Measurements from ENCODE around the gene NRBP1.
A peak's percentile ranks its signal among the peaks of the same experiment; 100 is the strongest.

The NRBP1 gene

DNA sequence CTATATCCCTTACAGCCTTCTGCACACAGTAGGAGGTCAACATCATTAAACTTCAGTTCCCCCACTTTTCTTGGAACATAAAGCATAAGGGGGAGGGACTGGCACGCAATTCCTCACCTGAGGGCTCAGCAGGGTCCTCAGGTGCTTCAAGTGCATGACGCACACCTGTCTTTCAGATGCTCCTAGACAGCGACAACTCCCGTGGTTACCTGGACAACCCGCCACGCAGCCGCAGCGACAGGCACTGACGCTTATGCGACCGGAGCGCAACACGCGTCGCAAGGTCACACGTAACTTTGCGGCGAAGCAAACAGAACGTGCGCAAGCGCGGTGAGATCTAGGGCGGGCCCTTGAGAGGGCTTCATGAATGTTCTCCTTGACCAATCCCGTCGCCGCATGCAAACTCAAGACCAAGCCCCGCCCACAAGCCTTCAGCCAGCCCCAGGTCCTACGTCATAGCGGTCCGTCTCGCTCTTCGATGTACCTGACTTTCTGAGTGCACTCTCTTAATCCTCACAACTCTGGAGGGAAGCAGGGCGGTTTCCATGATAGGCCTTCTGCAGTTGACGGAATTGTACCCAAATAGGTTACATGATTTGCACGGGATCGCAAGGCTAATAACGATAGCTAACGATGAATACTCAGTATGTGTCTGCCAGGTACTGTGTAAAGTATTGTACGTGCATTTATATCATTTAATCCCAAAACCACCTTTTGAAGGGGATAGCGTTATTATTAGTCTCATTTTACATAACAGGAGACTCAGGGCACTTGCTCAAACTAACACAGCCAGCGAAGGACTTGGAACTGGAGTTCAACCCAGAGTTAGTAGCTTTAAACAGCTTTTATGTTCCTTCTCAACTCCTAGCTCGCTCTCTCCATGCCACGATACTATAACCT lies 61.3 kb downstream of the NRBP1 start, which contains the start of gene IFT172:
Gene IFT172, minus strand, starts transcription at position 246 of the 900 bp plus-strand sequence. Its CDS starts 90 bp downstream, at position 156.
- H3K4me3 ChIP-seq (ENCODE audit: low read depth, low read length), result peak within 1 kb of the TSS; percentile 97
- peak; percentile 88 for DNase-seq (ENCODE audit: low read depth, low spot score)
- POLR2A ChIA-PET, result interaction anchor here (0.8 kb wide), 1 partner anchor 149 kb away, joined by 3 read pairs; no protein-coding TSS in a partner anchor
- TF ChIP-seq, protein P1, sequence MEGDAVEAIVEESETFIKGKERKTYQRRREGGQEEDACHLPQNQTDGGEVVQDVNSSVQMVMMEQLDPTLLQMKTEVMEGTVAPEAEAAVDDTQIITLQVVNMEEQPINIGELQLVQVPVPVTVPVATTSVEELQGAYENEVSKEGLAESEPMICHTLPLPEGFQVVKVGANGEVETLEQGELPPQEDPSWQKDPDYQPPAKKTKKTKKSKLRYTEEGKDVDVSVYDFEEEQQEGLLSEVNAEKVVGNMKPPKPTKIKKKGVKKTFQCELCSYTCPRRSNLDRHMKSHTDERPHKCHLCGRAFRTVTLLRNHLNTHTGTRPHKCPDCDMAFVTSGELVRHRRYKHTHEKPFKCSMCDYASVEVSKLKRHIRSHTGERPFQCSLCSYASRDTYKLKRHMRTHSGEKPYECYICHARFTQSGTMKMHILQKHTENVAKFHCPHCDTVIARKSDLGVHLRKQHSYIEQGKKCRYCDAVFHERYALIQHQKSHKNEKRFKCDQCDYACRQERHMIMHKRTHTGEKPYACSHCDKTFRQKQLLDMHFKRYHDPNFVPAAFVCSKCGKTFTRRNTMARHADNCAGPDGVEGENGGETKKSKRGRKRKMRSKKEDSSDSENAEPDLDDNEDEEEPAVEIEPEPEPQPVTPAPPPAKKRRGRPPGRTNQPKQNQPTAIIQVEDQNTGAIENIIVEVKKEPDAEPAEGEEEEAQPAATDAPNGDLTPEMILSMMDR (IDR thresholded peaks at IDR 0.05; ENCODE audit: insufficient read depth, low read length, missing control alignments), result no peak
- CTCF ChIA-PET, result interaction anchor here (1.1 to 1.2 kb wide), 3 partner anchors 12 to 194 kb away, joined by 3 to 5 read pairs (median 5); no protein-coding TSS in a partner anchor

Measured in AG04449 (cell line).